IgD-negative memory B cell (primary cell): Measurements from ENCODE around the gene CSNK1A1L. TPM values are rescaled to one million over a fixed set of nuclear protein-coding genes. Genes with fewer than 3 reads are reported as not detected.

Experiments
- H3K27ac Mint-ChIP-seq, 3 donors: one replicate each; pipeline ENCODE4 v1.8.0; 2020 to 2022; ENCODE audit warnings: mild to moderate bottlenecking in 3 of 3, mixed read lengths in 3 of 3, moderate library complexity in 1 of 3
- H3K27me3 Mint-ChIP-seq: one replicate; pipeline ENCODE4 v1.8.0; 2021; ENCODE audit warnings: mixed read lengths
- H3K36me3 Mint-ChIP-seq: one replicate; pipeline ENCODE4 v1.8.0; 2020; ENCODE audit warnings: mild to moderate bottlenecking, mixed read lengths
- H3K4me1 Mint-ChIP-seq, 3 donors: one replicate each; pipeline ENCODE4 v1.8.0; 2020 to 2022; ENCODE audit warnings: mixed read lengths in 3 of 3, mild to moderate bottlenecking in 1 of 3
- H3K4me3 Mint-ChIP-seq, 4 donors: one replicate each; pipeline ENCODE4 v1.8.0; 2020 to 2022; ENCODE audit warnings: mild to moderate bottlenecking in 4 of 4, mixed read lengths in 4 of 4, moderate library complexity in 3 of 4
- H3K9me3 Mint-ChIP-seq, 3 donors: one replicate each; pipeline ENCODE4 v1.8.0; 2020 to 2021; ENCODE audit warnings: mixed read lengths in 3 of 3, mild to moderate bottlenecking in 1 of 3
- polyA plus RNA-seq: library from polyadenylated mRNA; unstranded; fragments of 300-500 nt; fragmentation: Illumina TruSeq; gene quantifications from one replicate; pipeline ENCODE4 v1.2.3, GENCODE V29; 2021

The CSNK1A1L gene
- polyA plus RNA-seq, 1 donor from 2014 or later = not detected

- H3K27ac Mint-ChIP-seq = no peak overlapping the region
Measured at GRCh38 chr13:37127691-37128241, 22.3 kb upstream of the CSNK1A1L start.

GRCh38 chr13:37123337-37123736 is 17.9 kb upstream of the CSNK1A1L start:
- H3K27me3 Mint-ChIP-seq = peaks cover 10% of the 10 kb centered on the region
- no peak overlapping the region for H3K4me3 Mint-ChIP-seq
- H3K27ac Mint-ChIP-seq = no peak overlapping the region
- H3K9me3 Mint-ChIP-seq = no peaks in the 10 kb centered on the region
- no peaks in the 10 kb centered on the region for H3K36me3 Mint-ChIP-seq
- H3K4me1 Mint-ChIP-seq = peaks cover 0 to 3% (median 0%) of the 10 kb centered on the region in 3 donors

More at GRCh38 chr13:37127691-37128241, 22.3 kb upstream of the CSNK1A1L start:
- Mint-ChIP-seq H3K36me3 (no peaks in the 10 kb centered on the region), H3K4me1 (no peaks in the 10 kb centered on the region), H3K4me3 (no peak overlapping the region), H3K27me3 (peaks cover 1% of the 10 kb centered on the region), H3K9me3 (no peaks in the 10 kb centered on the region)

GRCh38 chr13:37118016-37118415 is 12.6 kb upstream of the CSNK1A1L start:
- Mint-ChIP-seq H3K9me3 (no peaks in the 10 kb centered on the region), H3K4me3 (no peak overlapping the region), H3K27me3 (peaks cover 13% of the 10 kb centered on the region), H3K4me1 (peaks cover 0 to 3% (median 0%) of the 10 kb centered on the region in 3 donors), H3K36me3 (no peaks in the 10 kb centered on the region), H3K27ac (no peak overlapping the region)

GRCh38 chr13:37114250-37114649 is 8.8 kb upstream of the CSNK1A1L start:
- H3K4me1 Mint-ChIP-seq = no peaks in the 10 kb centered on the region
- peaks cover 3% of the 10 kb centered on the region for H3K27me3 Mint-ChIP-seq
- H3K27ac Mint-ChIP-seq = no peak overlapping the region
- no peaks in the 10 kb centered on the region for H3K36me3 Mint-ChIP-seq
- H3K9me3 Mint-ChIP-seq = no peaks in the 10 kb centered on the region
- no peak overlapping the region for H3K4me3 Mint-ChIP-seq

- Mint-ChIP-seq H3K4me3 (no peak overlapping the region), H3K4me1 (no peaks in the 10 kb centered on the region), H3K27me3 (peaks cover 3% of the 10 kb centered on the region), H3K36me3 (no peaks in the 10 kb centered on the region), H3K9me3 (no peaks in the 10 kb centered on the region), H3K27ac (no peak overlapping the region)
Measured at GRCh38 chr13:37113534-37113933, 8.1 kb upstream of the CSNK1A1L start.

DNA sequence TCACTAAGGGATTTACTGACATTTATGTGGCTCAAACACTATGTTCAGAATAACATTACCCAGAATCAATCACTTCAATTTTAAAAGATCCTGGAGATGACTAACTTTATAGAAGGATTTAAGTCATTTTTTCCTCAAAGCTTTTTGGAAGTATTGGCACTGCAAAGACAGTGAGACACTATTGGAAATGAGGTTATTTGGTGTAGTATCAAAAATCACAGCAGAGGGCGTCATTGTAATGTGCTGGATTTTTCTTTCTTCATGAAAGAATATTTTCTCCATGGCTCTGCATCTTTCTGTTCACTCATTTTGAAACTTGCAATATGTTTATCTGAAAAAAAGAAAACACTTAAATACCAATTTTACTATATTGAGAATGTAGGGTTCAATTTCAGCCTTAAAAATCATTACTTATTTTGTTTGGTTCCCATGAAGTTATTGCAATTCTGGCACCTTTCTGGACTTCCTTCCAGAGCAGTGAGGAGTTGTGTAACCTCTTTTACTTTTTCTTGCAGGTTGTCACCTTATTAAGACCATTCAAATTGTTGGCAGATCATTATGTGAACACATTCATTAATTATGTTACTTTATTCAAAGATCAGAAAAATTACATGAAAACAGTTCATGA is 3.7 kb upstream of the CSNK1A1L start:
- no peaks in the 10 kb centered on the region for H3K4me1 Mint-ChIP-seq
- H3K27ac Mint-ChIP-seq = no peak overlapping the region
- H3K27me3 Mint-ChIP-seq = no peaks in the 10 kb centered on the region
- H3K9me3 Mint-ChIP-seq = no peaks in the 10 kb centered on the region
- H3K36me3 Mint-ChIP-seq = no peaks in the 10 kb centered on the region
- no peak overlapping the region for H3K4me3 Mint-ChIP-seq

- no peaks in the 10 kb centered on the region for H3K36me3 Mint-ChIP-seq
Measured at GRCh38 chr13:37107868-37108267, 2.4 kb upstream of the CSNK1A1L start.

DNA sequence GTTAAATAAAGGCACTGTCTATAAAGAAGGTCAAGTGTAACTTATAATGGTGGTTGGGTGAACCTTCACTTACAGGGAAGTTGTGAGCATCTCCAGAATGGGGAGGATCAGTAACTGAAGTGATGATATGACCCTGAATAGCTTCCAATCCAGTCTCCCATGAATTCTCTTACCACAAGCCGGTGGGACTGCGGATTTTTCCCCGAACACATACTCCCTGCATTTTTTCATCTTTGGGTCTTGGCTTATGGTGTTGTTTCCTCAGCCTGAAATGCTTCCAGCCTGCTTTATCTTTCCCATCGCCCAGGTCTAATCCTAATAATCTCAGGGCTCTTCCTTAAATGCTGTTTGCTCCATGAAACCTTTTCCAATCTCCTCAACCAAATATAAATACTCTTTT is 2.0 kb upstream of the CSNK1A1L start:
- Mint-ChIP-seq H3K4me1 (no peaks in the 10 kb centered on the region), H3K27ac (no peak overlapping the region), H3K36me3 (no peaks in the 10 kb centered on the region), H3K9me3 (no peaks in the 10 kb centered on the region), H3K4me3 (no peak overlapping the region), H3K27me3 (no peaks in the 10 kb centered on the region)

More at GRCh38 chr13:37107868-37108267, 2.4 kb upstream of the CSNK1A1L start:
- Mint-ChIP-seq H3K9me3 (no peaks in the 10 kb centered on the region), H3K4me1 (no peaks in the 10 kb centered on the region), H3K27me3 (no peaks in the 10 kb centered on the region), H3K27ac (no peak overlapping the region), H3K4me3 (no peak overlapping the region)

DNA sequence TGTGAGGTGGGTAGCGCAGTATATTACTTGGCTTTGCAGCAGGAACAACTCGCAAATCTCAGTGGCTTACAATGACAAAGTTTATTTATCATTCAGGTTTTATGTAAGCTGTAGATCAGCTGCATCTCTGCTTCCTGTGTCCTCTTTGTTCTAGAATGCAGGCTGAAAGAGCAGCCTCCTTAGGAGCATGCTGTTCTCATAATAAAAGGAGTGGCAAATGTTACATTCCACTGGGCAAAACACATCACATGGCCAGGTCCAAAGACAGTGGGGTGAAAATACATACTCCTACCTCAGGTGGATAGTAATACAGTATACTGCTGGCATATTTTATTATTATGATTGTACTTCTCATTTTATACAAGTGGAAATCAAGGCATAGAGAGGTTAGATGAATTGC is 1.2 kb upstream of the CSNK1A1L start:
- Mint-ChIP-seq H3K4me3 (no peak overlapping the region), H3K9me3 (no peaks in the 10 kb centered on the region), H3K36me3 (no peaks in the 10 kb centered on the region), H3K27ac (no peak overlapping the region), H3K4me1 (no peaks in the 10 kb centered on the region), H3K27me3 (peaks cover 2% of the 10 kb centered on the region)

DNA sequence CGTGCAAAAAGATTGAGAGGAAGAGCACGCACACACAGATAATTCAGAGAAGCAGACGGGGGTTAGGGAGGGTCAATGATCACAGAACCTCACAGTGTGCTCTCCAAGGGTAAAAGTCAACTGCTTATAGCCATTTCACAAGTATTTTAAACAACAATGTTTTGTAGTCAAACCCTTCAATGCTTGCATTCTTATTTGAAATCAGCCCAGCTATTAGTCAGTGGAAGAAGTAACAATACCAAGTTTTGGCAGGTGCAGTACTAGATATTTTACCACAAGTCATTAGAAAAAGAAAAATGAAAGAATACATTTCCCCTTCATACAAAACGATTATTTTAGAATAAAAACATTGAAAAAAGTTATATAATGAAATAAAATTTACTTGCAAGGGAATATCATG is 2.6 kb downstream of the CSNK1A1L start:
- Mint-ChIP-seq H3K27me3 (peaks cover 6% of the 10 kb centered on the region), H3K4me1 (no peaks in the 10 kb centered on the region), H3K36me3 (no peaks in the 10 kb centered on the region), H3K4me3 (no peak overlapping the region), H3K27ac (no peak overlapping the region), H3K9me3 (peaks cover 0 to 2% (median 0%) of the 10 kb centered on the region in 3 donors)

DNA sequence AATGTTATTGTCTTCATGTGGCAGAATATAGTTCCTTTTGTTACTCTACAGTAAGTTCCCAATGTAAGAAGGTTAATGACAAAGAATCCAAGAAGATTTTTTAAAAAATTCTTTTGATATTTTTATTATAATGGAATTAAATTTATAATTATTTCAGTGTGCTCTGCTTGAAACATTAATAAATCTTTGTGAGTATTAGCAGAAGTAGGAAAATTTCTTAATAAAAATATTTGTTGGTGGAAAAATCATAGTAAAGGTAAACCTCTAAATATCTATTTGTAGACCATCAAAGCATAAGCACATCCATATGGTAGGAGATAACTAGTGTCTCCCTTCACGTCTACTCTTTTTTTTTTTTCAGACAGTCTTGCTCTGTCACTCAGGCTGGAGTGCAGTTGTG is 4.3 kb downstream of the CSNK1A1L start:
- H3K4me1 Mint-ChIP-seq = no peaks in the 10 kb centered on the region
- H3K4me3 Mint-ChIP-seq = no peak overlapping the region
- H3K27me3 Mint-ChIP-seq = peaks cover 6% of the 10 kb centered on the region
- no peak overlapping the region for H3K27ac Mint-ChIP-seq
- H3K36me3 Mint-ChIP-seq = no peaks in the 10 kb centered on the region
- H3K9me3 Mint-ChIP-seq = peaks cover 0 to 2% (median 0%) of the 10 kb centered on the region in 3 donors

DNA sequence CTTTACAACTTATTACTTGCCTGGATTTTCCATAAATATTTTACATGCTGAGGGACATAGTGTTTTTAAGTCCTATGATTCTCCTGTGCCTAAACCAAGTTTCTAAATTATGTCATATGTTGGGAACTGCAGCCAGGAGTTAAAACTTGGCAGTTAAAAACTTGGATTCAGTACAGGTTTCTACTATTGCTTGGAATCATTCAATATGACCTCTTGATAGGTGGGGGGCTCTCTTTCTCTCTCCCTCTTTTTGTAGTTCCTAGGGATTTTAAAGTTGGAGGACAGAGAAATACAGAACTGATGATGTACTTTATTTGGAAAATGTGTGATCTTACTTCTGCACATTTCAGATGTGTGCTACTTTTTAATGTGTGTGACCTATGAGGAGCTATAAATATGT is 4.7 kb downstream of the CSNK1A1L start:
- no peaks in the 10 kb centered on the region for H3K36me3 Mint-ChIP-seq
- H3K4me3 Mint-ChIP-seq = no peak overlapping the region
- peaks cover 0 to 2% (median 0%) of the 10 kb centered on the region in 3 donors for H3K9me3 Mint-ChIP-seq
- H3K4me1 Mint-ChIP-seq = no peaks in the 10 kb centered on the region
- peaks cover 6% of the 10 kb centered on the region for H3K27me3 Mint-ChIP-seq
- no peak overlapping the region for H3K27ac Mint-ChIP-seq

DNA sequence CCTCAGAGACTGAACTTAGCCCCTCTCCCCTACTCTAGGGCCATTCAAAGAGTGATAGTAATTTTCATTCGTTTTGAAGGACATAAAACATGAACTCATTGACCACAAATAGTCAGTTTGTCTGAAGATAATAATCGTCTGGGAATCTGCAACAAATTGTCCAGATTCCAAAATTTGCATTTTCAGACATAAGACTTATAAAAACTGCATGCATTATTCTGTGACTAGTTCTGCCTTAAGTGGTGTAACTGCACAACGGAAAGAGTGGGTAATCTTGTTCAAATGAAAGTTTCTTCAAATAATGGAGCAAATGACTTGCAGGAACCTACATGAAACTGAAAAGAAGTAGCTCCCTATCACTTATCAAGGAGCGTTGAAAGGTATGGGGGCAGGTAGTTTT is 8.4 kb downstream of the CSNK1A1L start:
- Mint-ChIP-seq H3K9me3 (peaks cover 0 to 2% (median 0%) of the 10 kb centered on the region in 3 donors), H3K4me1 (no peaks in the 10 kb centered on the region), H3K36me3 (no peaks in the 10 kb centered on the region), H3K27me3 (peaks cover 9% of the 10 kb centered on the region), H3K4me3 (no peak overlapping the region), H3K27ac (no peak overlapping the region)

GRCh38 chr13:37094840-37095239 is 10.6 kb downstream of the CSNK1A1L start:
- H3K27me3 Mint-ChIP-seq = peaks cover 4% of the 10 kb centered on the region
- H3K4me3 Mint-ChIP-seq = no peak overlapping the region
- H3K4me1 Mint-ChIP-seq = peaks cover 0 to 2% (median 0%) of the 10 kb centered on the region in 3 donors
- peaks cover 0 to 2% (median 0%) of the 10 kb centered on the region in 3 donors for H3K9me3 Mint-ChIP-seq
- no peak overlapping the region for H3K27ac Mint-ChIP-seq
- H3K36me3 Mint-ChIP-seq = no peaks in the 10 kb centered on the region

- Mint-ChIP-seq H3K27me3 (peaks cover 4% of the 10 kb centered on the region), H3K4me3 (no peak overlapping the region), H3K9me3 (peaks cover 0 to 2% (median 0%) of the 10 kb centered on the region in 3 donors), H3K4me1 (peaks cover 0 to 2% (median 0%) of the 10 kb centered on the region in 3 donors), H3K27ac (no peak overlapping the region), H3K36me3 (no peaks in the 10 kb centered on the region)
Measured at GRCh38 chr13:37094099-37094498, 11.4 kb downstream of the CSNK1A1L start.

- Mint-ChIP-seq H3K4me3 (no peak overlapping the region), H3K27me3 (peaks cover 9% of the 10 kb centered on the region), H3K9me3 (no peaks in the 10 kb centered on the region), H3K4me1 (peaks cover 0 to 2% (median 0%) of the 10 kb centered on the region in 3 donors), H3K27ac (no peak overlapping the region), H3K36me3 (no peaks in the 10 kb centered on the region)
Measured at GRCh38 chr13:37091835-37092234, 13.6 kb downstream of the CSNK1A1L start.
